ENCODE measurements around the gene DDX5.

The DDX5 gene

GRCh38 chr17:64494121-64494520 is 12.0 kb downstream of the DDX5 start:
- peaks cover 21% of the 10 kb centered on the region for H3F3A ChIP-seq (ENCODE audit: low read depth)
- no peaks in the 10 kb centered on the region for H3K27me3 ChIP-seq (ENCODE audit: insufficient read depth, low read length, poor library complexity, severe bottlenecking)
- no peaks in the 10 kb centered on the region for H3K9me2 ChIP-seq (replicated peaks; ENCODE audit: low read depth, low read length)
- peaks cover 53% of the 10 kb centered on the region for H3K79me2 ChIP-seq (ENCODE audit: insufficient read depth, low read length)
- H3K4me3 ChIP-seq (ENCODE audit: low read length, poor library complexity, severe bottlenecking), result peak overlapping the region; percentile 63
- peaks cover 36% of the 10 kb centered on the region for H3K4me1 ChIP-seq (ENCODE audit: insufficient read depth, low read length, poor library complexity, severe bottlenecking)
- peaks cover 23% of the 10 kb centered on the region for H3K36me3 ChIP-seq (ENCODE audit: insufficient read depth, low read length)
- peak overlapping the region; percentile 85 for H3K4me2 ChIP-seq (ENCODE audit: low read depth, low read length, poor library complexity, severe bottlenecking)
- TF ChIP-seq EZH2phosphoT487 (IDR thresholded peaks at IDR 0.05; ENCODE audit: borderline replicate concordance), result no peak
- TF ChIP-seq, protein P1, sequence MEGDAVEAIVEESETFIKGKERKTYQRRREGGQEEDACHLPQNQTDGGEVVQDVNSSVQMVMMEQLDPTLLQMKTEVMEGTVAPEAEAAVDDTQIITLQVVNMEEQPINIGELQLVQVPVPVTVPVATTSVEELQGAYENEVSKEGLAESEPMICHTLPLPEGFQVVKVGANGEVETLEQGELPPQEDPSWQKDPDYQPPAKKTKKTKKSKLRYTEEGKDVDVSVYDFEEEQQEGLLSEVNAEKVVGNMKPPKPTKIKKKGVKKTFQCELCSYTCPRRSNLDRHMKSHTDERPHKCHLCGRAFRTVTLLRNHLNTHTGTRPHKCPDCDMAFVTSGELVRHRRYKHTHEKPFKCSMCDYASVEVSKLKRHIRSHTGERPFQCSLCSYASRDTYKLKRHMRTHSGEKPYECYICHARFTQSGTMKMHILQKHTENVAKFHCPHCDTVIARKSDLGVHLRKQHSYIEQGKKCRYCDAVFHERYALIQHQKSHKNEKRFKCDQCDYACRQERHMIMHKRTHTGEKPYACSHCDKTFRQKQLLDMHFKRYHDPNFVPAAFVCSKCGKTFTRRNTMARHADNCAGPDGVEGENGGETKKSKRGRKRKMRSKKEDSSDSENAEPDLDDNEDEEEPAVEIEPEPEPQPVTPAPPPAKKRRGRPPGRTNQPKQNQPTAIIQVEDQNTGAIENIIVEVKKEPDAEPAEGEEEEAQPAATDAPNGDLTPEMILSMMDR (conservative IDR thresholded peaks at IDR 0.05; ENCODE audit: low read length), result no peak
- peak overlapping the region; percentile 92 for H3K9ac ChIP-seq (ENCODE audit: low read depth, low read length, poor library complexity, severe bottlenecking)
- H4K20me1 ChIP-seq (ENCODE audit: insufficient read depth, low read length, poor library complexity, severe bottlenecking), result peaks cover 35% of the 10 kb centered on the region
- H3K9me3 ChIP-seq (ENCODE audit: insufficient read depth, low read depth, low read length), result no peaks in the 10 kb centered on the region
- no peak overlapping the region for H2AFZ ChIP-seq (ENCODE audit: low read length)

DNA sequence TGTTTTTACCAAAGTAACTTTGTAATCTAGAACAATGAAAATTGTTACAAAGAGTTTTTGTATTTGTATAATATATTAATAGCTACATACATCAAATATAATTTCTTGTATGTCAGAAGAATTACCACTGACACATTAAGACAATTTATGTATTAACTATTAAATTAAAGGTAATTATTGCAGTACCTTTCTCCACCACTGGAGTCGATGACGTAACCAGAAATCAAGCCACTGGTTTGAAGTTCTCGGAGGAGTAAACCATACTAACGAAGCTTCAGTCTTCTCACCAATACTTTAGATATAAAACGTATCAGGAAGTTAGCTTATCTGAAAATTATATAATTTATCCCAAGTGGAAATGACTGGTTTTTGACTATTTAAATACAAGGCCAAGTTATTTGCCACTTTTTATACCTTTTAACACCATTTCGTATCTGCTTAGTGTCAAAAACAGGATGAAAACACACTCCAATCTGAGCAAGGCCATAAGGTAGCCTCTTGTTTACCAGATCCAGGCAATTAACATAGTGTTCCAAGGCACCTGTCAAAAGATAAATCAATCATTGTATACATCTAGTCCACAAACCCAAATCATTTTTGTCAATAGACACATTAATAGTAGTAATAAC is 13.5 kb downstream of the DDX5 start:
- TF ChIP-seq, protein P1 (conservative IDR thresholded peaks at IDR 0.05; ENCODE audit: low read length), result peak; percentile 54
- no peak for TF ChIP-seq EZH2phosphoT487 (IDR thresholded peaks at IDR 0.05; ENCODE audit: borderline replicate concordance)
- H3K4me1 ChIP-seq (ENCODE audit: insufficient read depth, low read length, poor library complexity, severe bottlenecking), result peaks cover 25% of the 10 kb centered on the region
- H3K9me3 ChIP-seq (ENCODE audit: insufficient read depth, low read depth, low read length), result no peaks in the 10 kb centered on the region
- no peak overlapping the region for H2AFZ ChIP-seq (ENCODE audit: low read length)
- H3K9ac ChIP-seq (ENCODE audit: low read depth, low read length, poor library complexity, severe bottlenecking), result no peak overlapping the region
- peaks cover 6% of the 10 kb centered on the region for H3F3A ChIP-seq (ENCODE audit: low read depth)
- H3K4me2 ChIP-seq (ENCODE audit: low read depth, low read length, poor library complexity, severe bottlenecking), result peak overlapping the region; percentile 47
- H3K79me2 ChIP-seq (ENCODE audit: insufficient read depth, low read length), result peaks cover 41% of the 10 kb centered on the region
- H3K4me3 ChIP-seq (ENCODE audit: low read length, poor library complexity, severe bottlenecking), result peak overlapping the region; percentile 32
- H3K9me2 ChIP-seq (replicated peaks; ENCODE audit: low read depth, low read length), result no peaks in the 10 kb centered on the region
- H3K36me3 ChIP-seq (ENCODE audit: insufficient read depth, low read length), result peaks cover 14% of the 10 kb centered on the region; the same call in 1 of the 2 replicates
- H4K20me1 ChIP-seq (ENCODE audit: insufficient read depth, low read length, poor library complexity, severe bottlenecking), result peaks cover 20% of the 10 kb centered on the region
- H3K27me3 ChIP-seq (ENCODE audit: insufficient read depth, low read length, poor library complexity, severe bottlenecking), result no peaks in the 10 kb centered on the region

DNA sequence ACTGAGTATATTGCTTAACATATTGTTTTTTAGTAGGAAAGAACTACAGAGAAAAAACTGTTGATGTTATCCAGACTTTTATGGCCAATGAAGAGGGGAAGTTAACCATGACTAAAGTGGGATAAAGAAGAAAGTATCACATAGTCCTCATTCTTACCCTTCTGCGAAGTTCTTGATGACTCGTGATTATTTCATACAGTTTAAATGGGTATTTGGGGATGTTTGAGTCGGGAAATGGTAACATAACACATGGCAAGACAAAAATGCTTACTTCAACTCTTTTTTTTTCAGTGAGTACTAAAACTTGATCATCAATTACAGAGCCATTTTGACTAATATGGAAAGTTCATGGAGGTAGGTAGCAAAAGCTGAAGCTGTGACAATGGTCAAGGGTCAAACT is 14.1 kb downstream of the DDX5 start:
- TF ChIP-seq EZH2phosphoT487 (IDR thresholded peaks at IDR 0.05; ENCODE audit: borderline replicate concordance), result no peak
- TF ChIP-seq, protein P1 (conservative IDR thresholded peaks at IDR 0.05; ENCODE audit: low read length), result no peak

More for the DNA sequence above, 14.1 kb downstream of the DDX5 start:
- H3K4me1 ChIP-seq (ENCODE audit: insufficient read depth, low read length, poor library complexity, severe bottlenecking), result peaks cover 23% of the 10 kb centered on the region
- no peaks in the 10 kb centered on the region for H3K9me2 ChIP-seq (replicated peaks; ENCODE audit: low read depth, low read length)
- peaks cover 41% of the 10 kb centered on the region for H3K79me2 ChIP-seq (ENCODE audit: insufficient read depth, low read length)
- no peaks in the 10 kb centered on the region for H3K9me3 ChIP-seq (ENCODE audit: insufficient read depth, low read depth, low read length)
- no peak overlapping the region for H3K9ac ChIP-seq (ENCODE audit: low read depth, low read length, poor library complexity, severe bottlenecking)
- H3F3A ChIP-seq (ENCODE audit: low read depth), result no peaks in the 10 kb centered on the region
- H4K20me1 ChIP-seq (ENCODE audit: insufficient read depth, low read length, poor library complexity, severe bottlenecking), result peaks cover 15% of the 10 kb centered on the region
- peaks cover 14% of the 10 kb centered on the region; the same call in 1 of the 2 replicates for H3K36me3 ChIP-seq (ENCODE audit: insufficient read depth, low read length)
- H3K27me3 ChIP-seq (ENCODE audit: insufficient read depth, low read length, poor library complexity, severe bottlenecking), result no peaks in the 10 kb centered on the region
- H2AFZ ChIP-seq (ENCODE audit: low read length), result no peak overlapping the region
- H3K4me2 ChIP-seq (ENCODE audit: low read depth, low read length, poor library complexity, severe bottlenecking), result peak overlapping the region; percentile 36
- no peak overlapping the region for H3K4me3 ChIP-seq (ENCODE audit: low read length, poor library complexity, severe bottlenecking)
